Gastroesophageal sphincter (tissue), 3 donors: ENCODE measurements around the gene MROH2B.

ENCODE experiments used
- POLR2A ChIP-seq, 2 donors: fragments of 450-650 bp; IDR thresholded peaks; one replicate each; pipeline ENCODE4 v1.6.1; 2017; ENCODE audit warnings: antibody characterized with exemption in 2 of 2, mild to moderate bottlenecking in 2 of 2, moderate library complexity in 1 of 2
- TF ChIP-seq, protein P1 (sequence below), 4 experiments: fragments of 200-600 bp in 2 of 4; fragments of 450-650 bp in 2 of 4; sonication (generic) in 1 of 4; IDR thresholded peaks; one replicate each; pipeline ENCODE4 v1.5.1; 2017 to 2019; ENCODE audit warnings: antibody characterized with exemption in 4 of 4, mild to moderate bottlenecking in 2 of 4, moderate library complexity in 2 of 4

DNA sequence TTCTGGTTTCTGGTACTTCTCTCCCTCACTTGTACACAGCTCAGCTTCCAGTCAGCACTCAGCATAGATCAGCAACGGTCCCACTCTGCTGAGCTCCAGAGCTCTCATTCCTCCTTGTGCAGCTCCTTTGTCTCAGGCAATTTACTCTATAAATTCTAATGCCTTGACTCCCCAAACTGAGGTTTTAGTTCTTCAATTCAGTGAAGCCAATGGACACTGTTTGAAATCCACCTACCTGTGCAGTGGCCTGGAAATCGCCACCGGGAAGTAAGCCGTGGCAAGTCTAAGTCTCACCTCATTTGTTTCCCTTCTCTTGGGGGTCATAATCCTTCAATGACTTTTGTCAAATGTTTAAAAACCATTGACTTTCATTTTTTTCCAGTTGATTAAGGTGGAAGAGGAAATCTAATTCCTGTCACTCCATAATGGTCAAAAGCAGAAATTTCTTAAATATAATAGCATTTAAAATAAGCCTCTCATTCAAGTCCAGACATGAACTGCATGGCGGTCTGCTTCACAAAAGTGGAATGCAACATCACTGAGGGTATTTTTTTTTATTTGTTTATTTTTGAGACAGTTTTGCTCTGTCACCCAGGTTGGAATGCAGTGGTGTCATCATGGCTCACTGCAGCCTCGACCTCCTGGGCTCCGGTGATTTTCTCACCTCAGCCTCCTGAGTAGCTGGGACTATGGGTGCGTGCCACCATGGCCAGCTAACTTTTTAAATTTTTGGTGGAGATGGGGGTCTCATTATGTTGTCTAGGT is 82.2 kb downstream of the MROH2B start:
- TF ChIP-seq, protein P1, sequence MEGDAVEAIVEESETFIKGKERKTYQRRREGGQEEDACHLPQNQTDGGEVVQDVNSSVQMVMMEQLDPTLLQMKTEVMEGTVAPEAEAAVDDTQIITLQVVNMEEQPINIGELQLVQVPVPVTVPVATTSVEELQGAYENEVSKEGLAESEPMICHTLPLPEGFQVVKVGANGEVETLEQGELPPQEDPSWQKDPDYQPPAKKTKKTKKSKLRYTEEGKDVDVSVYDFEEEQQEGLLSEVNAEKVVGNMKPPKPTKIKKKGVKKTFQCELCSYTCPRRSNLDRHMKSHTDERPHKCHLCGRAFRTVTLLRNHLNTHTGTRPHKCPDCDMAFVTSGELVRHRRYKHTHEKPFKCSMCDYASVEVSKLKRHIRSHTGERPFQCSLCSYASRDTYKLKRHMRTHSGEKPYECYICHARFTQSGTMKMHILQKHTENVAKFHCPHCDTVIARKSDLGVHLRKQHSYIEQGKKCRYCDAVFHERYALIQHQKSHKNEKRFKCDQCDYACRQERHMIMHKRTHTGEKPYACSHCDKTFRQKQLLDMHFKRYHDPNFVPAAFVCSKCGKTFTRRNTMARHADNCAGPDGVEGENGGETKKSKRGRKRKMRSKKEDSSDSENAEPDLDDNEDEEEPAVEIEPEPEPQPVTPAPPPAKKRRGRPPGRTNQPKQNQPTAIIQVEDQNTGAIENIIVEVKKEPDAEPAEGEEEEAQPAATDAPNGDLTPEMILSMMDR (IDR thresholded peaks at IDR 0.05), result no peak
- TF ChIP-seq POLR2A (IDR thresholded peaks at IDR 0.05), result no peak
